ENCODE measurements around the gene PKP1. TPM values are rescaled to one million over a fixed set of nuclear protein-coding genes. Genes with fewer than 3 reads are reported as not detected.

PKP1 gene
- total RNA-seq, 1 experiment from 2014 or later: not detected

DNA sequence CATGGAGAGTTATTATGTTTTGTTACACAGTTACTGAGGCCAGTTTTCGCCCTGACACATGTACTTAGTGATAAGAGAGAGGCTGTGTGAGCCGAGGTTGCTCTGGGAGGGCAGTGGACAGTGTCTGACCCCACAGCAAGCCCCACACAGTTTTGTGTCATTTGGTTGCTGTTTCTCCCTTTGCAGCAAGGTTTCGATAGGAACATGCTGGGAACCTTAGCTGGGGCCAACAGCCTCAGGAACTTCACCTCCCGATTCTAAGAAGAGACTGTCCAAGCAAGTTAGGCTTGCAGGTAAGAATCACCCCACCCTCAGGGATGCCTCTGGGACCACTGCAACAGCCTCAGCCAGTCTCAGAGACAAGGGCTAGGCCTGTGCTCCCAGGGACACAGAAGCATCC lies 45.3 kb downstream of the PKP1 start:
- Histone ChIP-seq H3K4me3 (no peak overlapping the region), H3K9me3 (no peaks in the 10 kb centered on the region), H3K27me3 (no peaks in the 10 kb centered on the region), H3K36me3 (no peaks in the 10 kb centered on the region)
- DNase-seq: no peak

DNA sequence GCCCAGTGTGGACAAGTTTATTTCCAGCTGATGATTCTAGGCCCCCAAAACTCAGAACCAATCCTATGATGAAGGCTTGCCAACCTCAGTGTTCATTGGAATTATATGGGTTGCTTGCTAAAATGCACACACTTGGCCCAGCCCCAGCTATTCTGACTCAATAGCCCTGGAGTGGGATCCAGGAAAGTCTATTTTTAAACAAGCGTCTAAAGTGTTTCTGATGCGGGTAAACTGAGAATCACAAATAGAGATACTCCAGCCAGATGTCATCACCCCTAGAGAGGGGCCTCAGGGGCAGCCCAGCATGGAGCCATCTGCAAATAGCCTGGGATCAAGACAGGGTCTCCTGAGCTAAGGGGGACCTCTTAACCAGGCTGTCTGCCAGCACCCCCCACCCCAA lies 46.0 kb downstream of the PKP1 start:
- DNase-seq: peak; percentile 31
- no peak overlapping the region for H3K4me3 ChIP-seq
- no peaks in the 10 kb centered on the region for H3K36me3 ChIP-seq
- no peaks in the 10 kb centered on the region for H3K27me3 ChIP-seq
- no peaks in the 10 kb centered on the region for H3K9me3 ChIP-seq

DNA sequence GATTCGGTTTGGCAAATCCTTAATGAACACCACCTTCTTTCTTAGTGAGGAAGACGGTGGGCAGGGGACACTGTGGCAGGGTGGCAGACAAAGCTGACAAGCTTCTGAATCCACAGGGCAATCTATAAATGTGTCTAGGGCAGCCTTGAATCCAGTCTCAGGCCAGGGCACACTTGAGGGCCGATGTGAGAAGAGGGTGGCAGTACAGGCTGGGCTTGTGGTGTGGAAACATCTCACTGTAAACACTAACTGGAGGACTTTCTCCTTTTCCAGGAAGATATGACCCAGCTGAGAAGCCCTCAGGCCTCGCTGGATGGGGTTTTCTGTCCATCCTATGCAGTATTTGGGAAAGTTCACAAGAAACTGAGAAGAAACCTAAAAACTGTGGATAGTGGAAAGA lies 46.5 kb downstream of the PKP1 start:
- Histone ChIP-seq H3K27me3 (no peaks in the 10 kb centered on the region), H3K9me3 (no peaks in the 10 kb centered on the region), H3K36me3 (no peaks in the 10 kb centered on the region), H3K4me3 (no peak overlapping the region)
- DNase-seq: no peak

DNA sequence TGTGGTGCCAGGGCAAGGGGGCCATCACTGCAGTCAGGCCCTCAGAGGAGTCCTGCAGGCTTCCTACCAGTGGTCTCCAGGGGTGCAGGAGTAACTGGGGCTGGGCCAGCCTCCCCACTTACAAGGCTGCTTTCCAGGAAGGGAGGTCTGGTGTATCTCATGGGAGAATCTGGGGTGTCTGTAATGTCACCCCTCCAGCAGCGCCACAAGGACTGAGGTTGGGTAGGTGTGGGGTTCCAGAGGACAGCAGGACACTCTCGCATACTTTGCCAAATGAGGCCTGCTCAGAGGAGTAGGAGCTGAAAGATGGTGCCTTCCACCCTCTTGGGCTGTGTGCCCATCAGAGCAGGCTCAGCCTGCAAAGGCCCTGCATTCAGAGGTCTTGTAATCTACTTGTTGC lies 47.2 kb downstream of the PKP1 start:
- Histone ChIP-seq H3K9me3 (no peaks in the 10 kb centered on the region), H3K27me3 (no peaks in the 10 kb centered on the region), H3K4me3 (no peak overlapping the region), H3K36me3 (no peaks in the 10 kb centered on the region)
- DNase-seq: no peak

DNA sequence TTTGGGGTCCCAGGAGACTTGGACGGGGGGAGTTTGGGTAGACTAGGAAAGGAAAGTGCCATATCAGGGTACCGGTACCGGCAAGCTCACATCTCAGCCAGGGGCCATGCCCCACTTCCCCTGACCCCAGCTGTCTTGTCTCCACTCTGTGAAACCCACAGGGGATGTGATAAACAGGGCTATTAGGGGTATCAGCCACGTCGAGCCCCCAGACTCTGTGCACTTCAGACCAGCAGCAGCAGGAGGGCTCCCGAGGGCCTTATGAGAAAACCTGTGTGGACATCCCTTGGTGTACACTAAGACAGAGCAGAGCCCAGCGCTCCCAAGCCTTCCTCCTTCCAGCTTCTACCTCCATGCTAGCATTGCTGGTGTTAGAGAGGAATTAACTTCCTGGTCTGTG lies 47.9 kb downstream of the PKP1 start:
- DNase-seq: no peak
- no peaks in the 10 kb centered on the region for H3K27me3 ChIP-seq
- H3K9me3 ChIP-seq: no peaks in the 10 kb centered on the region
- H3K36me3 ChIP-seq: no peaks in the 10 kb centered on the region
- H3K4me3 ChIP-seq: no peak overlapping the region

DNA sequence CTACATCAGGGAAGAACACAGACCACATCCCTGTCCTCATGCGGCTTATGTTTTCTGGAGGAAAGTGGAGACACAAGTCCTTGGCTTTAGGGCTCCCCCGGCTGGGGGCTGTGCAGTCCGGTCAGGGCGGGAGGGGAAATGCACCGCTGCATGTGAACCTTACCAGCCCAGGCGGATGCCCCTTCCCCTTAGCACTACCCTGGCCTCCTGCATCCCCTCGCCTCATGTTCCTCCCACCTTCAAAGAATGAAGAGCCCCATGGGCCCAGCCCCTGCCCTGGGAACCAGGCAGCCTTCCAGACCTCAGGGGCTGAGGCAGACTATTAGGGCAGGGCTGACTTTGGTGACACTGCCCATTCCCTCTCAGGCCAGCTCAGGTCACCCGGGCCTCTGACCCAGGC lies 48.7 kb downstream of the PKP1 start:
- Histone ChIP-seq H3K36me3 (no peaks in the 10 kb centered on the region), H3K9me3 (no peaks in the 10 kb centered on the region), H3K4me3 (no peak overlapping the region), H3K27me3 (no peaks in the 10 kb centered on the region)
- no peak for DNase-seq

DNA sequence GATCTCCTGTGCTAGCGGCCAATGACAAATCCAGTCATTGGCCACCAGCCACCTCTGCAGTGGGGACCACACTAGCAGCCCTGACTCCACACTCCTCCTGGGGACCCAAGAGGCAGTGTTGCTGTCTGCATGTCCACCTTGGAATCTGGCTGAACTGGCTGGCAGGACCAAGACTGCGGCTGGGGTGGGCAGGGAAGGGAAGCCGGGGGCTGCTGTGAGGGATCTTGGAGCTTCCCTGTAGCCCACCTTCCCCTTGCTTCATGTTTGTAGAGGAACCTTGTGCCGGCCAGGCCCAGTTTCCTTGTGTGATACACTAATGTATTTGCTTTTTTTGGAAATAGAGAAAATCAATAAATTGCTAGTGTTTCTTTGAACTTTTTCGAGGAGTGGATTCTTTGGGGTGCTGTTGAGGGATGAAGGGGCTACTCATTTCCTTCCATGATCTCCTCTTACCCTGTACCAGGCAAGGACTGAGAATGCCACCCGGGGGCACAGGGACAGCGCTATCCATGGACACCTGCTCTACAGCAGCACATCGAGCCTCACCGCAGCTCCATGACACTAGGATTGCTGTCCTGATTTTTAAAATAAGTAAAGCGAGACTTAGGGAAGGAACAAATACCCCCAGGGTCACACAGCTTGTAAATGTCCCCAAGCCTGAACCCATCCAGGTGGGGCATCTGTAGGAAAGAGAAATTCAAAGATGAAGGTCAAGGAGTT lies 49.5 kb downstream of the PKP1 start:
- Histone ChIP-seq H3K4me3 (no peak overlapping the region), H3K9me3 (no peaks in the 10 kb centered on the region), H3K27me3 (no peaks in the 10 kb centered on the region), H3K36me3 (no peaks in the 10 kb centered on the region)
- DNase-seq: no peak

DNA sequence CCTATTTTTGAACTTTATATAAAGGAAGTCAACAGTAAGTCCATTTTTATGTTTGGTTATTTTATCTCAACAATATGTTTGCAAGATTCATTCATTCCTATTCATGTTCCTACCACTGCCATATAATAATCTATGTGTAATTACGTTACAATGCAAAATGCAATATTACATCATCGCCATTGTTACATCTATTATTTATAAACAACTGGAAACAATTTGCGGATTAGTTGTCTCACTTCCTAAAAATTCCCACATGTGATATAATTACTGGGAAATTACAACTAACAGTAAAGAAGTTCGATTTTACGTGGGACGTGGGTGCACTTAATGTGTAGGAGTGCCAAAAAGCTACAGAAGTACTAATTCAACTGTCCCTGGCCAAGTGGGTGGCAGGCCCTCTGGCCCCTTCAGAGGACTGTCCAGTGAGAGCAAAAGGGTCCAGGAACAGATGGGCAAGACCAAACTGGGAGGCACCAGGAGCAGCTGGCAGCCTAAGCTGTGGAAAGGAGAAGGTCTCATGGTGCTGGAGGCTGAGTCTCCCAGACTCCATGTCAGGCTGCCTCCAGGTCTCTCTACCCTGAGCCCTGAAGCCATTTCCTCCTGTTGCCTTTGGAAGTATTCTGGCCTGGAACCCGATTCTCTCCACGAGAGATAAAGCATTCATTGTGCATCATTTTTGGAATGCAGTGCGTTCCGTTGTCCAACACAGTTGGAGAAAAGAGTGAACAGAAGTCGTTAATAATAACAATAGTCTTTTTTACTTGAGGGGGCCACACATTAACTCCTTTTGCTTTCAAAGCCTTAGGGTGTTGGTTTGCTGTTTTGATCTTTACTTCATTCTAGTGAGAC lies 51.2 kb downstream of the PKP1 start:
- DNase-seq: no peak
- Histone ChIP-seq H3K27me3 (no peaks in the 10 kb centered on the region), H3K36me3 (no peaks in the 10 kb centered on the region), H3K9me3 (no peaks in the 10 kb centered on the region), H3K4me3 (no peak overlapping the region)

DNA sequence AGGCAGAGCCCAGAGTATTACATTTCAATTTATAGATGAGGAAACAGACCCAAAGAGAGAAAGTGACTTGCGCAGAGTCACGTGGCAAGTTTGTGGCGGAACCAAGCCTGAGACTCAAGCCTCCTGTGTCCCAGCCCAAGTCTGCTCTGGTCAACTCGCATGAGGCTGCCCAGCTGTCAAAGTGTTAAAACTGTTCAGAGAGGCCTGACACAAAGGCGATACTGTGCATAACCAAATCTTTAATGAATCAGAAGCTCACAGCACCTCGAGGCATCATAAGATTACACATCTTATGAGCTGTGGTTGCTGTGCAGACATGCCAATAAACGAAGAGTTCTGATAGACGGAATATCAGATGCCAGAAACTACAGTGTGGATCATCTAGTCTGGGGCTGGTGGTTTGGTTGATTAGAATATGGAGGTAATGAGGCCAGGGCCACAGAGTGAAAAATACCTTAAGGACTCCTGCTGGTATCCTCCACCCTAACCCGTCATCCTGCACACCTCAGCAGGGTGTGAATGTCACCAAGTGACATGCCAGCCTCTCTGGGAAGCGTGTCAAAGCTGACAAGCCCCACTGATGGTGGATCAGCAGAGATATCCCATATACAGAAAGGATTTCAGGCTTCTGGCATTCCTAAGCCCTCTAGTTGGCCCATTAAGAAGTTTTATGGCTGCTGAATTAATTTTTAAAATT lies 52.0 kb downstream of the PKP1 start:
- Histone ChIP-seq H3K4me3 (no peak overlapping the region), H3K36me3 (no peaks in the 10 kb centered on the region), H3K9me3 (no peaks in the 10 kb centered on the region), H3K27me3 (no peaks in the 10 kb centered on the region)
- DNase-seq: no peak

DNA sequence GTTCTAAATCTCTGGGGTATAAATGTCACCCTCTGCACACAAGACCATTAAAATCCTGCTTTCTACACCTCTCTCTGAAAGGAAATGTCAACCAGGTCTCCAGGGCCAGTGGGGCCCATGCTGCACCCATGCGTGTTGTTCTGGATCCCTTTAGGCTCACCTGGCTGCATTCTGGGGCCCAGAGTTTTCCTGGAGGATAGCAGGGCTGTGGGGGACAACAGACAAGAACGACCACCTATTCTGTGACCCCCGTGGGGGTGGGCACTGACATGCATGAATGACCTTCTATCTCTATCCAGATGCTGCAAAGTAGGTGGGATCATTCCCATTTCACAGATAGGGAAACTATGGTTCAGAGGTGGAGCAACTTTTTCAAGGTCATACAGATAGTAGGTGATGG lies 52.6 kb downstream of the PKP1 start:
- Histone ChIP-seq H3K4me3 (no peak overlapping the region), H3K9me3 (no peaks in the 10 kb centered on the region; the same call in 1 of the 2 replicates), H3K27me3 (no peaks in the 10 kb centered on the region), H3K36me3 (no peaks in the 10 kb centered on the region)
- no peak for DNase-seq

DNA sequence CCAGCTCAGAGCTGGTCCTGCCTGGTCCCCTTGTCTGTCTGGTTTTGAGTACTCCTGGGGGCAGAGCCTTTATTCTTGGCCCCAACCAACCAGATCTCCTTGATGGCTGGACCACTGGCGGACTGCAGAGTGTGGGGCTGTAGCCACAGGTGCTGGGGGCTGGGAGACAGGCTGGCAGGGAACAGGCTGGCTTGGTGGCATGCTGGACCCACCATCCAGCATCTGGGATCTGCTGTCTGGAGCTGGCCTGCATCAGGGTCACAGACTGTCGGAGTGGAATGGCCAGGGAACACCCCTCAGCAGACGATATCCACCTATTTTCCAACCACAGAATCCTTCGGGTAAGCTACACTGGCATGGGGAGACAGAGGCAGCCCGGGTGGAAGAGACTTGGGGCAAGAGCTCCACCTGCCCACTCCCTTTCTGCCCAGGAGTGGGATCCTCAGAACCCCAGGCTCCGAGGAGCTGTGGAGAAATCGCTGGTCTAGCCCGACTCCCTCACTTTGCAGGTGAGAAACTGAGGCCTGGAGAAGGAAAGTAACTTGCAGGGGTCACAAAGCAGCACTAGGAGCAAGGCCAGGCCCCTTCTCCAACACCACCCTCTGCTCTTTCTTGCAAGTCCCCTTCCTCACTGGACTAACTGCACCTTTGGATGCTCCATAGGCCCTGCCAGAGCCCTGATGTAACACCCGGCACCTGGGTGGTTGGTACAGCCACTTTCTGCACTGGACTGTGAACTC lies 53.6 kb downstream of the PKP1 start:
- H3K27me3 ChIP-seq: no peaks in the 10 kb centered on the region

DNA sequence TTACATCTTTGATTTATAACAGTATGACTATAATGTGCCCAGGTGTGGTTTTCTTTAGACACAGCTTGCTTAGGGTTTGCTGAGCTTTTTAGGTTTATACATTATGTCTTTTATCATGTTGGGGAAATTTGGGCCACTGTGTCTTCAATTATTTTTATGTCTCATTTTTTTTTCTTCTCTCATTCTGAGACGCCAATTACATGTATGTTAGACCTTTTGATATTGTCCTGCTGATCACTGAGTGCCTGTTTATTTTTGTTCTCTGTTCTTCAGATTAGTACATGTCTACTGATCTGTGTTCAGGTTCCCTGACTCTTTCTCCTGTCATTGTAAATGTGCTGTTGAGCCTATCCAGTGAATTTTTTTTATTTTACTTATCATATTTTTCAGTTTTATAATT lies 58.1 kb downstream of the PKP1 start:
- no peak overlapping the region for H3K4me3 ChIP-seq
- H3K36me3 ChIP-seq: no peaks in the 10 kb centered on the region
- H3K27me3 ChIP-seq: no peaks in the 10 kb centered on the region

More for the DNA sequence above, 53.6 kb downstream of the PKP1 start:
- no peaks in the 10 kb centered on the region for H3K36me3 ChIP-seq
- no peak for DNase-seq
- H3K4me3 ChIP-seq: no peak overlapping the region
- no peaks in the 10 kb centered on the region; the same call in 1 of the 2 replicates for H3K9me3 ChIP-seq

DNA sequence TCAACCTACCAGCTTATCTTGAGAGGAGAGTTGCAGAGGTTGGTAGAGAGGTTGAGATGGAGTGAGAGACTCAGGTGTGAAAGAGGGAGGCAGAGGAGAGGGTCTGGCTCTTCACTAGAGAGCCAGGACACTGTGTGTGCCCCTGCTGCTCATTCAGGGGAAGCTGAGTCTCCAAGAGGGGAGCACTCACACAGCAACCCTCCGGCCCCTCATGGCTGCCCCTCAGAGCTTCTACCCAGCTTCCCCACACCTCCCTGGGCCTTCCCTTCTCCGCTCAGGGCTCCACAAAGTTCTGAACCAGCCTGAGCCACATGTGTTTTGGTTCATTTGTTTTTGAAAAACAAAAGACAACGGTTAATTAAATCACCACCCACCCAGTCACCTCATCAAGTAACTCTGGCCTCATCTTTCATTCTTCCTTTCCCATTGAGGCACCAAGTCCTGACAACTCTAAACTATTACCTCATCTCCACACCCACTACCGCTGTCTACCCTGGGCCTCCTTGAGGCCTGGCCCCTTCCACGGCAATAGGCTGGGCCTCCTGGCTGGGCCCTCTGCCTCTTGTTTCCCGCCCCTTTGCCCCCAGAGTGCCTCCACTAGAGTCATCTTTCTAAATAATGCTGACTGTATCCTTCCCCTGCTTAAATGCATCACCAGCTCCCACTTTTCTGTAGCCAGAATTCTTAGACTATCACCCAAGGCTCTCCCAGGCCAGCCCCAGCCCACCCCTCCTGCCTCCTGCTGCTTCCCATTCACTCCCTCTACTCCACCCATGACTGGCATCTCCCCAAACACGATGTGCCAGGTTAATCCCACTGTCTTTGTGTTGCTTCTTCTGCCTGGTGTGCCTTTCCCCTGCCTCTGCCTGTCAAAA lies 61.1 kb downstream of the PKP1 start:
- Histone ChIP-seq H3K4me3 (no peak overlapping the region), H3K27me3 (no peaks in the 10 kb centered on the region), H3K36me3 (no peaks in the 10 kb centered on the region), H3K9me3 (no peaks in the 10 kb centered on the region; the same call in 1 of the 2 replicates)
- no peak for DNase-seq

More for the DNA sequence above, 58.1 kb downstream of the PKP1 start:
- no peak for DNase-seq
- H3K9me3 ChIP-seq: no peaks in the 10 kb centered on the region; the same call in 1 of the 2 replicates

DNA sequence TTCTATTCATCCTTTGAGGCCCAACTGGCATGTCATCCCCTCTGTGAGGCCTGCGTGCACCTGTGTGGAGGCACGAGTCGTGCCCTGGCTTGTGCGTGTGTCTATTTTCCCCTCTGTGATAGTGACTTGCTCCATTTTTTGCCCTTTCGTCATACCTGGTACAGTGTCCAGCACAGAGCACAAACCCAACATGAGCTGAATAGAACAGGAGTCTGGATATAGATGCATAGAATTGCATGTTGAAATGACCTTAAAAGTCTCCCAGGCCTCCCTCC lies 61.7 kb downstream of the PKP1 start:
- no peak for DNase-seq
- Histone ChIP-seq H3K36me3 (no peaks in the 10 kb centered on the region), H3K9me3 (no peaks in the 10 kb centered on the region; the same call in 1 of the 2 replicates)

DNA sequence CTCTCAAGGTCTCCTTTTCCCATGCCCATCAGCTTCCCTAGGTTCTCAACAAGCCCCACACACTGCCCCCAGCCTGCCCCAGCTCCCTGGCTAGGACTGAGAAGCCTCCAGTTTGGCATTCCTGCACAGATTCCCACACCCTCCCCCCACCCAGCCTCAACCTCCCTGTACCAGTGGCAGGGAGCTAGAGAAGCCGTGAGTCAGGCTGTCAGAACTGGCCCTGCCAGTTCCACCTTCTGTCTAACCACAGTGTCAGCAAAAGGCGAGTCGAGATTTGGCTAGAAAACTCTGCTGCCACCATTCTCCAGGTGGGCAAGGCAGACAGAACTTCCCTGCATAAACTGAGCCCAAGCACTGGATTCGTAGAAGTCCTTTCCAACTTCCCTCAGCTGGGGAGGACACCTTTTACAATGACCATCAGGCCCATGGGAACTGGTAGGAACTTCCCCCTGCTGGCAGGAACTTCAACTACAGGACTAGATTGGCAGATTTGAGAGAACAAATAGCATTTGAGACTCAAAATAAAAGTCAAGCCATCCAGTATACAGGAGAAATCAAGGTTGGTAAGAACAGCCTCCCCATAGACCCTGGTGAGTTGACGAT lies 63.1 kb downstream of the PKP1 start:
- no peaks in the 10 kb centered on the region for H3K36me3 ChIP-seq
- H3K27me3 ChIP-seq: no peaks in the 10 kb centered on the region
- DNase-seq: peak; percentile 57
- H3K9me3 ChIP-seq: no peaks in the 10 kb centered on the region
- no peak overlapping the region for H3K4me3 ChIP-seq

More for the DNA sequence above, 61.7 kb downstream of the PKP1 start:
- H3K4me3 ChIP-seq: no peak overlapping the region
- no peaks in the 10 kb centered on the region for H3K27me3 ChIP-seq

DNA sequence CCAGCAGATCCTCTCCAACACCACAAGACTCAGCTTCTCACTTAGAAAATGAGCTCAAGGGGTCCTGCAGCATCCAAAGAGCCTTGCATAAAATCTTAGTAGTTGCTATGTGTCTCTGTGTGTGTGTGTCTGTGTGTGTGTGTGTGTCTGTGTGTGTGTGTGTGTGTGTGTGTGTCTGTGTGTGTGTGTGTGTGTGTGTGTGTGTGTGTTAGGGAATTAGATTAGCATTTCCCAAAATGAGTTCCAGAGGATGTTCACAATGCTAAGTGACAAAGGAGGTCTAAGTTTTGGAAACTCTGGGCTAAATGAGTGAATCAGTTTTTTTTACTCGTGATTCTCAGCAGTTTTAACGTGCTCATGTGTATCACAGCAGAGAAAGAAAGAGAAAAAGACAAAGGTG lies 63.7 kb downstream of the PKP1 start:
- Histone ChIP-seq H3K36me3 (no peaks in the 10 kb centered on the region), H3K27me3 (no peaks in the 10 kb centered on the region), H3K4me3 (no peak overlapping the region), H3K9me3 (no peaks in the 10 kb centered on the region)
- DNase-seq: no peak

Data from MG63 (cell line).